IMR-90 (cell line): ENCODE results near the gene DNAJC28. TPM values are rescaled to one million over a fixed set of nuclear protein-coding genes. Genes with fewer than 3 reads are reported as not detected.
A peak's percentile ranks its signal among the peaks of the same experiment; 100 is the strongest.

Experiments
- ATAC-seq: fragments of 200-7000 bp; cut with Tn5 transposase; 2 replicates; pipeline ENCODE4 v1.9.1; 2020; ENCODE audit warnings: low read depth, mild to moderate bottlenecking, moderate library complexity
- BruUV-seq: library from RNA; stranded (reverse); fragments of 400-500 nt; replicated peaks from 2 replicates; lab custom pipeline; 2021; lab: Mats Ljungman, UMichigan
- CTCF ChIA-PET: fragments of 300-600 bp; formaldehyde crosslinking; extraction: SDS; loops from one replicate; lab custom pipeline; 2021; ENCODE audit warnings: antibody characterized with exemption; lab: Yijun Ruan, JAX
- POLR2A ChIA-PET: fragments of 300-600 bp; sonication (Branson Sonifier 250); formaldehyde crosslinking; loops from one replicate; lab custom pipeline; 2022; ENCODE audit warnings: antibody characterized with exemption; ENCODE audit not compliant: unreplicated experiment; lab: Charles Lee
- DNase-seq: peaks from one replicate; pipeline ENCODE4 v3.0.0; 2013
- H2AFZ ChIP-seq: replicated peaks from 2 replicates; pipeline ENCODE3; 2013; ENCODE audit warnings: low read length, mild to moderate bottlenecking; ENCODE audit not compliant: poor library complexity
- H2AK5ac ChIP-seq: 2 replicates; pipeline ENCODE4 v1.6.1; 2013; ENCODE audit warnings: low read depth, low read length, inconsistent platforms
- H2AK9ac ChIP-seq: replicated peaks from 2 replicates; pipeline ENCODE3; 2013; ENCODE audit warnings: mild to moderate bottlenecking, low read depth, low read length, moderate library complexity; ENCODE audit not compliant: poor library complexity
- H2BK120ac ChIP-seq: 2 replicates; pipeline ENCODE4 v1.6.1; 2013; ENCODE audit warnings: low read depth, low read length, inconsistent platforms
- H2BK15ac ChIP-seq: 3 replicates; pipeline ENCODE4 v1.6.1; 2013; ENCODE audit warnings: low read depth, low read length, inconsistent platforms
- H2BK20ac ChIP-seq: 2 replicates; pipeline ENCODE4 v1.6.1; 2013; ENCODE audit warnings: low read depth, mild to moderate bottlenecking, inconsistent platforms, low read length, moderate library complexity
- H2BK5ac ChIP-seq: 2 replicates; pipeline ENCODE4 v1.6.1; 2013; ENCODE audit warnings: mild to moderate bottlenecking, low read depth, low read length, inconsistent platforms; ENCODE audit not compliant: poor library complexity, severe bottlenecking
- H3K14ac ChIP-seq: replicated peaks from 2 replicates; pipeline ENCODE4 v1.6.1; 2013; ENCODE audit warnings: low read depth, low read length, inconsistent platforms
- H3K18ac ChIP-seq: 2 replicates; pipeline ENCODE4 v1.6.1; 2013; ENCODE audit warnings: low read depth, low read length, control low read depth
- H3K23ac ChIP-seq: 2 replicates; pipeline ENCODE4 v1.6.1; 2013; ENCODE audit warnings: low read depth, low read length, inconsistent platforms
- H3K27ac ChIP-seq: 2 replicates; pipeline ENCODE4 v1.5.1; 2013; ENCODE audit warnings: mild to moderate bottlenecking, control low read depth, low read length; ENCODE audit not compliant: insufficient read depth
- H3K27me3 ChIP-seq: 2 replicates; pipeline ENCODE4 v1.6.1; 2013; ENCODE audit warnings: low read length; ENCODE audit not compliant: control insufficient read depth, insufficient read depth
- H3K36me3 ChIP-seq: 2 replicates; pipeline ENCODE4 v1.6.1; 2013; ENCODE audit warnings: low read length, mixed read lengths; ENCODE audit not compliant: control insufficient read depth, insufficient read depth
- H3K4ac ChIP-seq: 2 replicates; pipeline ENCODE4 v1.6.1; 2013; ENCODE audit warnings: low read depth, low read length, inconsistent platforms
- H3K4me1 ChIP-seq: 2 replicates; pipeline ENCODE4 v1.6.1; 2013; ENCODE audit warnings: low read length, mixed read lengths; ENCODE audit not compliant: control insufficient read depth, insufficient read depth
- H3K4me2 ChIP-seq: 2 replicates; pipeline ENCODE4 v1.6.1; 2013; ENCODE audit warnings: low read depth, mild to moderate bottlenecking, control low read depth, low read length, moderate library complexity
- H3K4me3 ChIP-seq: 2 replicates; pipeline ENCODE4 v1.5.1; 2013; ENCODE audit warnings: low read depth, mild to moderate bottlenecking, control low read depth, low read length, moderate library complexity; ENCODE audit not compliant: insufficient read depth
- H3K56ac ChIP-seq: 2 replicates; pipeline ENCODE4 v1.6.1; 2013; ENCODE audit warnings: low read length, inconsistent platforms; ENCODE audit not compliant: insufficient read depth; ENCODE audit errors: extremely low read depth
- H3K79me1 ChIP-seq, 2 experiments: 2 replicates each; pipeline ENCODE4 v1.6.1; 2013; ENCODE audit warnings: low read length in 2 of 2, inconsistent platforms in 1 of 2, low read depth in 1 of 2
- H3K9ac ChIP-seq: 2 replicates; pipeline ENCODE4 v1.6.1; 2013; ENCODE audit warnings: low read depth, low read length, control low read depth
- H3K9me1 ChIP-seq: 2 replicates; pipeline ENCODE4 v1.6.1; 2013; ENCODE audit warnings: low read length, inconsistent platforms; ENCODE audit not compliant: insufficient read depth
- H3K9me3 ChIP-seq: 2 replicates; pipeline ENCODE4 v1.6.1; 2013; ENCODE audit warnings: low read length; ENCODE audit not compliant: control insufficient read depth, insufficient read depth
- H4K20me1 ChIP-seq: 2 replicates; pipeline ENCODE4 v1.6.1; 2013; ENCODE audit warnings: low read length, inconsistent platforms; ENCODE audit not compliant: insufficient read depth
- H4K5ac ChIP-seq: 2 replicates; pipeline ENCODE4 v1.6.1; 2013; ENCODE audit warnings: mild to moderate bottlenecking, low read depth, low read length, control low read depth
- H4K8ac ChIP-seq, 2 experiments: 2 replicates each; pipeline ENCODE4 v1.6.1; 2013; ENCODE audit warnings: low read depth in 2 of 2, low read length in 2 of 2, control low read depth in 1 of 2, inconsistent platforms in 1 of 2
- H4K91ac ChIP-seq: 2 replicates; pipeline ENCODE4 v1.6.1; 2013; ENCODE audit warnings: low read depth, low read length, inconsistent platforms; ENCODE audit not compliant: insufficient read depth
- MAFK ChIP-seq: IDR thresholded peaks from 2 replicates; pipeline ENCODE4 v1.6.1; 2012; ENCODE audit warnings: low read depth, low read length, improper control_type of control experiment
- WGBS, 2 experiments: methylation state at CpG; one replicate each; pipeline versions ENCODE4 v1.1.5 to v1.1.7; 2013; ENCODE audit warnings: missing lambda C conversion rate in 2 of 2; ENCODE audit not compliant: insufficient read length in 1 of 2; ENCODE audit errors: extremely low coverage in 2 of 2; 5-methylcytosine and 5-hydroxymethylcytosine counted together
- dilution Hi-C: fragments of 300-500 bp; cut with HindIII; formaldehyde crosslinking; loops from one replicate; pipeline ENCODE4 v1.14.3; 2018; ENCODE audit warnings: low sequenced_read_pairs; ENCODE audit not compliant: unreplicated experiment
- in situ Hi-C: fragments of 300-500 bp; cut with MboI; formaldehyde crosslinking; loops from 3 replicates; pipeline ENCODE4 v1.14.3; 2019; ENCODE audit warnings: low sequenced_read_pairs, inconsistent platforms, mixed read lengths
- intact Hi-C: fragments of 100-400 bp; cut with micrococcal nuclease; formaldehyde crosslinking; loops from 2 replicates; pipeline ENCODE4 v1.10.0; 2022
- polyA plus RNA-seq, 3 experiments: library from polyadenylated mRNA; depleted of rRNA; stranded (reverse); fragments of >200 nt; gene quantifications; 2 replicates each; pipeline ENCODE4 v1.2.3, GENCODE V29; 2012; ENCODE audit warnings: low replicate concordance in 1 of 3
- total RNA-seq: library from RNA; depleted of rRNA; stranded (reverse); fragments of >200 nt; gene quantifications from 2 replicates; pipeline ENCODE4 v1.2.3, GENCODE V29; 2012
- TF ChIP-seq, protein P1 (sequence below): fragments of 150-350 bp; IDR thresholded peaks from 2 replicates; pipeline ENCODE4 v1.6.1; 2017; ENCODE audit warnings: mild to moderate bottlenecking, antibody characterized with exemption, low read length, low read depth

DNAJC28 gene
- total and polyA plus RNA-seq, 2 of the 4 experiments (the other 2 are of a cell fraction): 0.54 to 0.65 TPM

DNA sequence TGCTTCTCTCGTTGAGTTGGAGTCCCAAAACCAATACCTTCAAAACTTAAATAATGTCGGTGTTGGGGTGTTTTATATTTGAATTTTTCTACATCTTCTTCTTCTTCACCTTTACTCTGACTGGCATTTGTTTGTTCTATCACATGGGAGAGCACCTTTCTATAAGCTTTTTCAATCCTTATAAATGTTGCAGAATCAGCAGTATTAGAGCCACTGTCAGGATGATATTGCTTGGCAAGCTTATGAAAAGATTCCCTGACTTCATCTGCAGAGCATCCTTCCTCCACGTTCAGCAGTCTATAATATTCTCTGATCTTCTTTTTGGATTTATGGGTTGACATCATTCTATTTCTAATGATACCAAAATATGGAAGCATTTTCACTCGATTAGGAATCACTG is 2.6 kb downstream of the DNAJC28 start:
- WGBS, 2 experiments: no CpG with 5 or more reads among the region's 4 CpGs
- H3K9me3 ChIP-seq: no peaks in the 10 kb centered on the region
- no peaks in the 10 kb centered on the region for H3K36me3 ChIP-seq
- dilution Hi-C loops (no loop called here), intact Hi-C loops (no loop called here), in situ Hi-C loops (no loop called here)
- no peak overlapping the region for H3K56ac ChIP-seq
- BruUV-seq: no TSS peak
- H3K9me1 ChIP-seq: 0 out of 2 replicates have a peak, but pooled peaks cover 4% of the 10 kb centered on the region
- ATAC-seq (no peak), DNase-seq (no peak)
- H3K4me3 ChIP-seq: no peak overlapping the region
- no peak overlapping the region for H4K5ac ChIP-seq
- H2AK5ac ChIP-seq: no peak overlapping the region
- no peak overlapping the region for H2BK20ac ChIP-seq
- POLR2A ChIA-PET: no interaction called here
- no peak overlapping the region for H2BK5ac ChIP-seq
- H3K14ac ChIP-seq: no peak overlapping the region
- H3K4me1 ChIP-seq: peaks cover 3% of the 10 kb centered on the region; the same call in 1 of the 2 replicates
- CTCF ChIA-PET: no interaction called here
- no peak overlapping the region for H3K27ac ChIP-seq
- H4K8ac ChIP-seq: no peak overlapping the region
- no peak overlapping the region for H3K4ac ChIP-seq
- no peak overlapping the region for H2BK120ac ChIP-seq
- H2AK9ac ChIP-seq: no peak overlapping the region
- H2BK15ac ChIP-seq: no peak overlapping the region
- H4K91ac ChIP-seq: no peak overlapping the region
- H3K4me2 ChIP-seq: no peak overlapping the region
- H3K9ac ChIP-seq: no peak overlapping the region
- H3K23ac ChIP-seq: no peak overlapping the region
- no peaks in the 10 kb centered on the region for H4K20me1 ChIP-seq
- no peak overlapping the region for H2AFZ ChIP-seq
- TF ChIP-seq, protein P1, sequence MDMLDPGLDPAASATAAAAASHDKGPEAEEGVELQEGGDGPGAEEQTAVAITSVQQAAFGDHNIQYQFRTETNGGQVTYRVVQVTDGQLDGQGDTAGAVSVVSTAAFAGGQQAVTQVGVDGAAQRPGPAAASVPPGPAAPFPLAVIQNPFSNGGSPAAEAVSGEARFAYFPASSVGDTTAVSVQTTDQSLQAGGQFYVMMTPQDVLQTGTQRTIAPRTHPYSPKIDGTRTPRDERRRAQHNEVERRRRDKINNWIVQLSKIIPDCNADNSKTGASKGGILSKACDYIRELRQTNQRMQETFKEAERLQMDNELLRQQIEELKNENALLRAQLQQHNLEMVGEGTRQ: no peak
- TF ChIP-seq MAFK: peak; percentile 76
- 0 out of 4 replicates have a peak, but pooled peaks cover 0 to 2% of the 10 kb centered on the region in 2 experiments for H3K79me1 ChIP-seq
- no peaks in the 10 kb centered on the region for H3K27me3 ChIP-seq
- no peak overlapping the region for H3K18ac ChIP-seq
